ENCODE measurements around the gene ZNF385D.

Gene ZNF385D

DNA sequence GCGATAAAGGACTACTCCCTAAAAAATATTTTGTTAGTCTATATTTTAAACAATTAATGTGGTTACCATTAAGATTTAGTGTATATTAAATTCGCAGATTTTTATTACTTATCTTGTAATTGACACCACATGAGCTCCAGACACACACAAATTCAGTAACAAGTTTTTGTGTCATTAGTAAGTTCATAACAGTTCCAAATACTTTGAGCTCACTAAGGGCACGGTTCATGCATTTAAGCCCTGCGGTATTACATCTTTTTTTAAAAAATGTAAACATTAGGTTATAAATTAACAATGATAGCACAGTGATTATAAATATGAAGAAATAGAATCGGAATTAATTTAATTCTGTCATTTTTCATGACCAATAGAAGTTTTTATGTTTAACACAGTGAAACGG is 317.3 kb downstream of the ZNF385D start:
- Histone ChIP-seq H2AK5ac (ENCODE audit: low read length) (no peak overlapping the region), H3K4me1 (ENCODE audit: control insufficient read depth in 1 of 2, insufficient read depth in 2 of 2, low read length in 2 of 2) (no peaks in the 10 kb centered on the region), H4K91ac (ENCODE audit: low read depth, low read length) (no peak overlapping the region), H4K8ac (ENCODE audit: low read depth, low read length) (no peak overlapping the region), H3K27ac (ENCODE audit: low read depth, low read length) (no peak overlapping the region), H3K4me3 (ENCODE audit: low read depth, low read length) (no peak overlapping the region), H3K4ac (ENCODE audit: low read depth, low read length) (no peak overlapping the region), H2BK12ac (ENCODE audit: low read length) (no peak overlapping the region), H3K14ac (ENCODE audit: low read length) (no peak overlapping the region), H3K4me2 (ENCODE audit: low read length) (no peak overlapping the region), H2AFZ (ENCODE audit: insufficient read depth, low read length, poor library complexity) (no peak overlapping the region), H3K79me1 (ENCODE audit: low read length) (no peaks in the 10 kb centered on the region), H2BK5ac (ENCODE audit: low read depth, low read length, poor library complexity) (no peak overlapping the region), H4K12ac (ENCODE audit: low read depth, low read length) (no peak overlapping the region), H2BK120ac (ENCODE audit: insufficient read depth, low read length, poor library complexity) (no peak overlapping the region), H3K18ac (ENCODE audit: low read length) (no peak overlapping the region), H3K36me3 (ENCODE audit: control insufficient read depth in 1 of 2, insufficient read depth in 2 of 2, low read length in 2 of 2) (no peaks in the 10 kb centered on the region), H3K23ac (ENCODE audit: low read length) (no peak overlapping the region), H3K79me2 (ENCODE audit: control insufficient read depth, insufficient read depth, low read length, poor library complexity) (no peaks in the 10 kb centered on the region), H3K27me3 (ENCODE audit: insufficient read depth, low read length) (no peaks in the 10 kb centered on the region), H3K9ac (ENCODE audit: low read length) (no peak overlapping the region), H3K9me3 (ENCODE audit: insufficient read depth, low read depth, low read length) (no peaks in the 10 kb centered on the region)
- no peak for DNase-seq
- WGBS (ENCODE audit: extremely low coverage, insufficient coverage, insufficient read length) = no CpG with 5 or more reads among the region's 6 CpGs

DNA sequence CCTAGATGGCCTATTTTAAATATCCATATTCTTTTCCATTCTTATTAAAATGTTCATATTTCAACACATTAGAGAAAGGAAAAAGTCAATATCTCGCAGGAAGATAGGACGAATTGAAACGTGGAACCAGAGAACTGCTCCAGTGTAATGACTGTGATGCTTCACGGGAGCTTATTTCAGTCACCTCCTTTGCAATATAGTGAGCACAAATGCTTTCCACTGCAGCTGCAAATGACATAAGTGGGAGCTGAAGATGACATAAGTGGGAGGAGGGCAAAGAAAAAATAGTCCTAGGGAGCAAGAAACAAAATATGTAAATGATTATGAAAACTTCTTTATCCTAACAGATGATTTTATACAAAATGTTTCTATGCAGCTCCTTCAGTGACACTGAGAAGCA is 324.1 kb downstream of the ZNF385D start:
- no peak overlapping the region for H4K8ac ChIP-seq (ENCODE audit: low read depth, low read length)
- H3K79me1 ChIP-seq (ENCODE audit: low read length) = no peaks in the 10 kb centered on the region
- H3K14ac ChIP-seq (ENCODE audit: low read length) = no peak overlapping the region
- H3K4ac ChIP-seq (ENCODE audit: low read depth, low read length) = no peak overlapping the region
- no peak overlapping the region for H2BK5ac ChIP-seq (ENCODE audit: low read depth, low read length, poor library complexity)
- no peak overlapping the region for H4K91ac ChIP-seq (ENCODE audit: low read depth, low read length)
- H2BK12ac ChIP-seq (ENCODE audit: low read length) = no peak overlapping the region
- H2AFZ ChIP-seq (ENCODE audit: insufficient read depth, low read length, poor library complexity) = no peak overlapping the region
- no CpG with 5 or more reads among the region's 4 CpGs for WGBS (ENCODE audit: extremely low coverage, insufficient coverage, insufficient read length)
- no peak overlapping the region for H2BK120ac ChIP-seq (ENCODE audit: insufficient read depth, low read length, poor library complexity)
- H2AK5ac ChIP-seq (ENCODE audit: low read length) = no peak overlapping the region
- H3K9me3 ChIP-seq (ENCODE audit: insufficient read depth, low read depth, low read length) = no peaks in the 10 kb centered on the region
- H3K36me3 ChIP-seq (ENCODE audit: control insufficient read depth in 1 of 2, insufficient read depth in 2 of 2, low read length in 2 of 2) = no peaks in the 10 kb centered on the region
- H3K27me3 ChIP-seq (ENCODE audit: insufficient read depth, low read length) = no peaks in the 10 kb centered on the region
- H3K27ac ChIP-seq (ENCODE audit: low read depth, low read length) = no peak overlapping the region
- no peak for DNase-seq
- H3K4me1 ChIP-seq (ENCODE audit: control insufficient read depth in 1 of 2, insufficient read depth in 2 of 2, low read length in 2 of 2) = no peaks in the 10 kb centered on the region
- no peak overlapping the region for H3K4me3 ChIP-seq (ENCODE audit: low read depth, low read length)
- H3K4me2 ChIP-seq (ENCODE audit: low read length) = no peak overlapping the region
- H3K79me2 ChIP-seq (ENCODE audit: control insufficient read depth, insufficient read depth, low read length, poor library complexity) = no peaks in the 10 kb centered on the region
- H3K9ac ChIP-seq (ENCODE audit: low read length) = no peak overlapping the region
- no peak overlapping the region for H3K23ac ChIP-seq (ENCODE audit: low read length)
- H3K18ac ChIP-seq (ENCODE audit: low read length) = no peak overlapping the region
- H4K12ac ChIP-seq (ENCODE audit: low read depth, low read length) = no peak overlapping the region

DNA sequence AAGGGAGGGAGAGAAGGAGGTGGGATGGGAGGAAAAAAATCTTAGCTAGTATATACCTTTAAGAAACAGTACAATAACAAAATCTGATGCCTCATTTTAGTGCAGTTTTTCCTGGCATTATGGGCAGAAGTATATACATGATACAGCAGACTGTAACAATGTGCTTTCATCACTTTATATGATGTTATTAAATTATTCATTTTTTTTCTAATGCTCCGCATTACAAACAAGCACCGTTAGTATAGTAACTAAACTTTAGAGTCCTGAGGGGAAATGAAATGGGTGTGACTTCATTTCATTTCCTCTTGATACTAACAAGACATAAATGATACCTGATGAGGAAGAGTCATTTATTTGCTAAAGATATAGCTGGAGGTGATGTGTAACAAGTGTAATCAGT is 325.3 kb downstream of the ZNF385D start:
- no peak overlapping the region for H3K4me3 ChIP-seq (ENCODE audit: low read depth, low read length)
- H2BK120ac ChIP-seq (ENCODE audit: insufficient read depth, low read length, poor library complexity) = no peak overlapping the region
- H3K9me3 ChIP-seq (ENCODE audit: insufficient read depth, low read depth, low read length) = no peaks in the 10 kb centered on the region
- no peak overlapping the region for H4K12ac ChIP-seq (ENCODE audit: low read depth, low read length)
- H3K14ac ChIP-seq (ENCODE audit: low read length) = no peak overlapping the region
- no peak overlapping the region for H4K8ac ChIP-seq (ENCODE audit: low read depth, low read length)
- H2BK5ac ChIP-seq (ENCODE audit: low read depth, low read length, poor library complexity) = no peak overlapping the region
- no peaks in the 10 kb centered on the region for H3K36me3 ChIP-seq (ENCODE audit: control insufficient read depth in 1 of 2, insufficient read depth in 2 of 2, low read length in 2 of 2)
- H2AK5ac ChIP-seq (ENCODE audit: low read length) = no peak overlapping the region
- H3K79me2 ChIP-seq (ENCODE audit: control insufficient read depth, insufficient read depth, low read length, poor library complexity) = no peaks in the 10 kb centered on the region
- H3K27me3 ChIP-seq (ENCODE audit: insufficient read depth, low read length) = no peaks in the 10 kb centered on the region
- no peak overlapping the region for H3K18ac ChIP-seq (ENCODE audit: low read length)
- H3K4ac ChIP-seq (ENCODE audit: low read depth, low read length) = no peak overlapping the region
- H4K91ac ChIP-seq (ENCODE audit: low read depth, low read length) = no peak overlapping the region
- no peaks in the 10 kb centered on the region for H3K79me1 ChIP-seq (ENCODE audit: low read length)
- H3K4me1 ChIP-seq (ENCODE audit: control insufficient read depth in 1 of 2, insufficient read depth in 2 of 2, low read length in 2 of 2) = no peaks in the 10 kb centered on the region
- no peak overlapping the region for H3K4me2 ChIP-seq (ENCODE audit: low read length)
- no peak overlapping the region for H3K23ac ChIP-seq (ENCODE audit: low read length)
- no peak overlapping the region for H2AFZ ChIP-seq (ENCODE audit: insufficient read depth, low read length, poor library complexity)
- no CpG with 5 or more reads among the region's 2 CpGs for WGBS (ENCODE audit: extremely low coverage, insufficient coverage, insufficient read length)
- no peak overlapping the region for H3K27ac ChIP-seq (ENCODE audit: low read depth, low read length)
- DNase-seq = no peak
- H2BK12ac ChIP-seq (ENCODE audit: low read length) = no peak overlapping the region
- no peak overlapping the region for H3K9ac ChIP-seq (ENCODE audit: low read length)

DNA sequence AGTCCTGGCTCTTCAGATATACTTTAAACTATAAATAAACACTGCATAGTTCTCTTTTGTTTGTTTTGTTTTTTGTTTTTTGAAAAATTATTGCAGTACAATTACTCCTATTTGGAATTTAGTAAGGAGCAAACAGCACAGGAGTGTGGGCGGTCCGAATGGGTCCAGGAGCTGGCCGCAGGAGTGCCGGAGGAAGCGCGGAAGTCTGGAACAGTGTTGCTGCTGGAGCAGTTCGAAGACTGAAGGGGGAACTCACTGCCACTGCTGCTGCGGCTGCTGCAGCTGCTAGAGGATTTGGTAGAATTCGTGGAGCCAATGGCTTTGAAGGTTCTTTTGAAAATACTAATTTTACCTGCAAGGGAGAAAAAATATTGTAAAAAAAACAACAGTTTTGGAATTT is 329.9 kb downstream of the ZNF385D start:
- H3K27me3 ChIP-seq (ENCODE audit: insufficient read depth, low read length) = no peaks in the 10 kb centered on the region
- no CpG with 5 or more reads among the region's 9 CpGs for WGBS (ENCODE audit: extremely low coverage, insufficient coverage, insufficient read length)
- no peak overlapping the region for H4K8ac ChIP-seq (ENCODE audit: low read depth, low read length)

More for the DNA sequence above, 329.9 kb downstream of the ZNF385D start:
- Histone ChIP-seq H3K4ac (ENCODE audit: low read depth, low read length) (no peak overlapping the region), H2AFZ (ENCODE audit: insufficient read depth, low read length, poor library complexity) (no peak overlapping the region), H3K23ac (ENCODE audit: low read length) (no peak overlapping the region), H3K4me2 (ENCODE audit: low read length) (no peak overlapping the region), H2BK120ac (ENCODE audit: insufficient read depth, low read length, poor library complexity) (no peak overlapping the region), H2BK5ac (ENCODE audit: low read depth, low read length, poor library complexity) (no peak overlapping the region), H4K91ac (ENCODE audit: low read depth, low read length) (no peak overlapping the region), H3K4me3 (ENCODE audit: low read depth, low read length) (no peak overlapping the region), H4K12ac (ENCODE audit: low read depth, low read length) (no peak overlapping the region), H3K14ac (ENCODE audit: low read length) (no peak overlapping the region), H3K18ac (ENCODE audit: low read length) (no peak overlapping the region), H3K79me1 (ENCODE audit: low read length) (no peaks in the 10 kb centered on the region), H3K9ac (ENCODE audit: low read length) (no peak overlapping the region), H3K27ac (ENCODE audit: low read depth, low read length) (no peak overlapping the region), H3K9me3 (ENCODE audit: insufficient read depth, low read depth, low read length) (no peaks in the 10 kb centered on the region), H3K4me1 (ENCODE audit: control insufficient read depth in 1 of 2, insufficient read depth in 2 of 2, low read length in 2 of 2) (no peaks in the 10 kb centered on the region), H3K36me3 (ENCODE audit: control insufficient read depth in 1 of 2, insufficient read depth in 2 of 2, low read length in 2 of 2) (no peaks in the 10 kb centered on the region), H2BK12ac (ENCODE audit: low read length) (no peak overlapping the region), H2AK5ac (ENCODE audit: low read length) (no peak overlapping the region), H3K79me2 (ENCODE audit: control insufficient read depth, insufficient read depth, low read length, poor library complexity) (no peaks in the 10 kb centered on the region)
- DNase-seq = no peak
